Measurements from ENCODE around the gene NUDT5.

NUDT5 gene

GRCh38 chr10:12165036-12165435 lies 30.7 kb downstream of the NUDT5 start:
- no peak for DNase-seq

DNA sequence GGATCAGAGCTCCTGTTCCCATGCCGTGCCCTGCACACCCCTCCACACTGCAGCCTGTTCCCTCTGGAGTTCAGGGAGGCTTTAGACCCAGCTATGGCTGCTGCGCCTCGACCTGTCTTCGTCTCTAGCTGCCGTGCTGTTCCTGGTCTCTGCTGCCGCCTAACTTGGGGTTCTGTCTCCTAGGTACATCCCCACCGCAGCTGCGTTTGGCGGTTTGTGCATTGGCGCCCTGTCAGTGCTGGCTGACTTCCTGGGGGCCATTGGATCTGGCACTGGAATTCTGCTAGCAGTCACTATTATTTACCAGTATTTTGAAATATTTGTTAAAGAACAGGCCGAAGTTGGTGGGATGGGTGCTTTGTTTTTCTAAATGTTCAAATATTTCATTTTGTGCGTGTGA lies 31.6 kb downstream of the NUDT5 start:
- DNase-seq = no peak

- DNase-seq = no peak
Measured at GRCh38 chr10:12162927-12163326, 32.8 kb downstream of the NUDT5 start.

- DNase-seq = no peak
Measured at GRCh38 chr10:12160664-12161063, 35.0 kb downstream of the NUDT5 start.

DNA sequence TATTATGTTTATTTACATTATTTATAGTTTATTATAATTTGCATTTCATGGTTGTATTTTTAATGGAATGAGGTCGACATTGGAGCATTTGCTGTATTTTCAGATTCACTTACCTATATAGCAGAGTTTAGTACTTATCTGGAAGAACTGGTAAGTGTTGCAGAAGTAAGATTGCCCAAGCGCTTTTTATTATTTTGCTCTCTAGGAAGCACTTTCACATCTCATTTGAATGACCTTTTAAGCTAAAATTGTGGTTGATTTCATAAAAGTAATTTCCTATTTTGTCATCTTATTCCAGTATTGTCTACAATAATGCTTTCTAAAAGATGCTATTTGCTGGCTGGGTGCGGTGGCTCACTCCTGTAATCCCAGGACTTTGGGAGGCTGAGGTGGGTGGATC lies 37.6 kb downstream of the NUDT5 start:
- no peak for DNase-seq

DNA sequence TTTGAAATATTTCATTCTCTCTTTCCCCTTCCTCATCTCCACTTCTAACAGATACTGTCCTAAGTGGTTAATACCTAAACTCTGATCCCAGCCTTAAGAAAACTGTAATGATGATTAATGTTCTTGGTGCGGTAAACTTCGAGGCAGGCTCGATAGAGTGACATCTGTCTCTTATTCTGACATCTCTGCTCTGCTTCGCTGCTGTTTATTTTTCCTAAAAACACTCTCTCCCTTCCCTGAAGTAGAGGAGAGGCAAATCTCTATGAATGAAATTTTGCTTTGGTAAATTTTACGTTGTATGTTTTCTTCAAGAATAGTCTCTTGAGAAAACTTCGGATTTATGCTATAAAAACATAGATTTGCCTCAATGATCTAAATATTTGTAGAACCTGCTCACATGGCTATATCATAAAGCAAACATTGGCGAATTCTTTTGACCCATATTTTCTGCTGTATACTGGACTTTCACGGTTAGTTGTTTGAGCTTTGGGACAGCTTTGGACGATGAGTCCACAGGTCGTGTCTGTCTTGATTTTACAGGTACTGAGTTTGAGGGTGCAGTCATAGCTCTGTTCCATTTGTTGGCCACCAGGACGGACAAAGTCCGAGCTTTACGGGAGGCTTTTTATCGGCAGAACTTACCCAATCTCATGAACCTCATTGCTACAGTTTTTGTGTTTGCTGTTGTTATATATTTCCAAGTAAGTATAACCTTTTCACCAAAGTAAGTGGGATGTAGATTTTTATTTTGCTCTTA lies 39.1 kb downstream of the NUDT5 start:
- no peak for DNase-seq

DNA sequence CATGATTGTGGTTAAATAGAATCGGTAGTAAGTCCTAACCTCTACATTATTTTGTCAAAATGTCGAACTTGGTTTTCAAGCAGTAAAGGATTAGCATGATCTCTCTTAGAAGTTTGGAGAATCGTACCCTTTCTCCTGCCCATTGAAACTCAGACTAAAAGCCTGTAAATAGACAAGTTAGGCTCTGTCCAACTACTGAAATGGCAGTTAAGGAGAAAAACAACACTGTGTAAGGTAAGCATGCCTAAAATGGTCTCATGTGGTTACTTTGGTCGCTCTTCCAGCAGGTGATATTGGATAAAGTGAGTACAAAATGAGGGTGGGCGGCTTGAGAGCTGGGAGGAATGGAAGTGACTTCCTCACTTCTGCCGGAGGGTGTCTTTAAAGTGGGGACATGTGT lies 41.2 kb downstream of the NUDT5 start:
- no peak for DNase-seq

DNA sequence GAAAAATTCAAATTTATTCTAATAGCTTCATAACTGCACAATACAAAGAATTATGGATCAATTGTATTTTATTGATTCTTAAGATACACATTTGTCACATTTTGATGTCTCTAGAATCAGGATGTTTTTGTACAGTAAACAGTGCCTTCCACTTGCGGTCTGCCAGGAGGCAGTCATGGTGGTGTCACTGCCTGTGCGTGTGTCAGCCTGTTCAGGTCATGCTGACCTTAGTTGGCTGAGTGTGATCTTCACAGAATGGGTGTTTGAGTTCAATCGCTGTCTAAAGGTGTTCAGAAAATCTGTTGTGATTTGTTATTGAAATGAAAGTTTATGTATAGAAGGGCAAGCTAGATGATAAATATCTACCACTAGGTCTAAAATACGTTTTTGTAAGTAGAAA lies 45.5 kb downstream of the NUDT5 start:
- DNase-seq = no peak

- no peak for DNase-seq
Measured at GRCh38 chr10:12144538-12144937, 51.2 kb downstream of the NUDT5 start.

DNA sequence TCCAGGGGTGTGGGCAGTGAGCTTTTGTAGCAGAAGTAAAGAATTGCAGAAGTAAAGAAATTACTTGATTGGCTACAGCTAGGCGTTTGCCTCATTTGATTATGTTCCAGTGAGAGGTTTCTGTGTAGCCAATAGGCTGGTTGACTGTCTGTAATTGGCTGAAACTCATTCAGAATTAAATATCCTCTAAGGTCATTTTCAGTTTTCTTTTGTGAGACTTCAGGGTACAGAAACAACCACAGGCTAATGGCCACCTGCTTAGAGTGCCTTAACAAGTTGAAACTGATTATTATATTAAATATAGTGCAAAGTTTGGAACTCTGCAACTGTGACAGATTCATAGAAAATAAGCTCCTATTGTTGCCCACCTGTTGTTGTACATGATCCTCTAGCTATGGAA lies 55.7 kb downstream of the NUDT5 start:
- DNase-seq = no peak

DNA sequence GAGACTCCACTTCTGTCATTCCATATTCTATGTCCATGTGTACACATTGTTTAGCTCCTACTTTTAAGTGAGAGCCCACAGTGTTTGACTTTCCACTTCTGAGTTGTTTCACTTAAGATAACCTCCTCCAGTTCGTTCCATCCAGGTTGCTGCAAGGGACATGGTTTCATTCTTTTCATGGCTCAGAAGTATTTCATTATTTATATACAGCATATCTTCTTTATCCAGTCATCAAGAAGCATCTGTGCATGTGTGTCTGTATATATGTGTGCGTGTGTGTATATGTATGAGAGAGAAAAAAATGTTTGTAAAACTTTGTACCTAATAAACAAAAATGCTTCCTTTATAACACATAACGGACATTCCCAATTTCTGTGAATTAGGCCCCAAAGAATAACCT lies 60.1 kb downstream of the NUDT5 start:
- DNase-seq = no peak

- peak in 35 of 56 donors; percentile 2 to 50 (median 13) for DNase-seq
Measured at GRCh38 chr10:12130237-12130872, 65.3 kb downstream of the NUDT5 start.

- DNase-seq = peak; percentile 43 to 97 (median 88)
Measured at GRCh38 chr10:12129222-12130111, 66.2 kb downstream of the NUDT5 start, which contains the start of gene SEC61A2. SEC61A2 (plus strand) TSS chr10:12129677; CDS start chr10:12129788, 111 bp downstream.

GRCh38 chr10:12121673-12122072 lies 74.0 kb downstream of the NUDT5 start:
- DNase-seq = no peak

All from amygdala (tissue), 56 donors.